C4-2B (cell line): ENCODE measurements around the gene CLEC18A.

Source experiments
- CTCF ChIP-seq: fragments of 450-650 bp; conservative IDR thresholded peaks from 2 replicates; pipeline ENCODE4 v1.5.1; 2017; ENCODE audit warnings: mild to moderate bottlenecking
- ZFX ChIP-seq: fragments of 450-650 bp; IDR thresholded peaks from 2 replicates; pipeline ENCODE4 v1.6.1; 2017

GRCh38 chr16:69937465-69937951 lies 13.6 kb upstream of the CLEC18A start:
- TF ChIP-seq CTCF: peak; percentile 57
- TF ChIP-seq ZFX: no peak
